ENCODE measurements around the gene CEL.
A peak's percentile ranks its signal among the peaks of the same experiment; 100 is the strongest.

The CEL gene

DNA sequence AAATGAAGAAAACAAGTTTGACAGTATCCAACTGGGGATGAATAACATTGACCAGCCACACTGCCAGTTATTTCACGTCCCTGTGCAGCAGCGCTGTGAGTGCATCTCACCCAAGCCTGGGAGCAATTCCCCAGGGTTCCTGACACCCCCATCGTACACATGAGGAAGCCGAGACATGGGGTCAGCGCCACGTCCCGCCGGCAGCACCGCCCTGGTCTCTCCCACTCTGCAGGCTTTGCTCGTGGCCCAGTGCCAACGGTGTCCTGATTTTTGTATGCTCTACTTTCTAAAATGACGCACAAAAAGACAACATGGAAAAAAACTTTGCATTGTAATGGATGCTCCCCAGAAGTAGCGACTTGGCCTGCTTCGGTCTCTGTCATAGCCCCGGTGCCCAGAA lies 16.6 kb upstream of the CEL start:
- no peak overlapping the region for H3K4me3 ChIP-seq (ENCODE audit: low read depth, low read length)
- in situ Hi-C loops (cut with HindIII; ENCODE audit: low sequenced_read_pairs) = no loop called here
- TF ChIP-seq, protein P1, sequence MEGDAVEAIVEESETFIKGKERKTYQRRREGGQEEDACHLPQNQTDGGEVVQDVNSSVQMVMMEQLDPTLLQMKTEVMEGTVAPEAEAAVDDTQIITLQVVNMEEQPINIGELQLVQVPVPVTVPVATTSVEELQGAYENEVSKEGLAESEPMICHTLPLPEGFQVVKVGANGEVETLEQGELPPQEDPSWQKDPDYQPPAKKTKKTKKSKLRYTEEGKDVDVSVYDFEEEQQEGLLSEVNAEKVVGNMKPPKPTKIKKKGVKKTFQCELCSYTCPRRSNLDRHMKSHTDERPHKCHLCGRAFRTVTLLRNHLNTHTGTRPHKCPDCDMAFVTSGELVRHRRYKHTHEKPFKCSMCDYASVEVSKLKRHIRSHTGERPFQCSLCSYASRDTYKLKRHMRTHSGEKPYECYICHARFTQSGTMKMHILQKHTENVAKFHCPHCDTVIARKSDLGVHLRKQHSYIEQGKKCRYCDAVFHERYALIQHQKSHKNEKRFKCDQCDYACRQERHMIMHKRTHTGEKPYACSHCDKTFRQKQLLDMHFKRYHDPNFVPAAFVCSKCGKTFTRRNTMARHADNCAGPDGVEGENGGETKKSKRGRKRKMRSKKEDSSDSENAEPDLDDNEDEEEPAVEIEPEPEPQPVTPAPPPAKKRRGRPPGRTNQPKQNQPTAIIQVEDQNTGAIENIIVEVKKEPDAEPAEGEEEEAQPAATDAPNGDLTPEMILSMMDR (IDR thresholded peaks at IDR 0.05; ENCODE audit: low read depth, low read length) = no peak
- DNase-seq (ENCODE audit: low read depth, low spot score) = no peak

DNA sequence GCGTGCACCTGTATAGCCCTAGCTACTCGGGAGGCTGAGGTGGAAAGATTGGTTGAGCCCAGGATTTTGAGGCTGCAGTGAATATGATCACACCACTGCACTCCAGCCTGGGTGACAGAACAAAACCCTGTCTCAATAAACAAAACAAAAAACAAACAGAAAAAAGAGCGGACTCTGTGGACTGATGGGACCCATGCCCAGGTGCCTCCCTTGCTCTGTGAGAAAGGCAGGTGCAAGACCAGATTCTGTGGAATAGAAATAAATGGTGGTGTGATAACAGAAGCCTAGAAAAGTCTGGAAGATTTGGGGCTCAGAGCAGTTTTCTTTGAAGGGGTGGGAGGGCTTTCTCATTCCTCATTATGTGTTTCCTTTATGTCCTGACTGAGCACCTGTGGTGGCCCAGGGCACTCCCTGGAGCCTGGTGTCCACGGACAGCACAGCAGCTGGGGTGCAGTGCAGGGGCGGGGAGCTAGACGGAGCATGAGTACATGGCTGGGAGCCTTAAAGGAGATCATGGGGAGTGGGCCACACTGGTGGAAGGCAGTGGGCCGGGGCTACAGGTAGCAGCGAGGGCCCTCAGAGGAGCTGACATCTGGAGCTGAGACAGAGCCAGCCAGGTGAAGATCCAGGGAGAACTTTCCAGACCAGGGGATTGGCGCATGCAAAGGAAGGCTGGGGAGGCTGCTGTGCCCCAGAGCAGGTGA lies 15.4 kb upstream of the CEL start:
- DNase-seq (ENCODE audit: low read depth, low spot score) = no peak
- TF ChIP-seq, protein P1 (IDR thresholded peaks at IDR 0.05; ENCODE audit: low read depth, low read length) = no peak
- H3K4me3 ChIP-seq (ENCODE audit: low read depth, low read length) = no peak overlapping the region
- in situ Hi-C loops (cut with HindIII; ENCODE audit: low sequenced_read_pairs) = no loop called here

DNA sequence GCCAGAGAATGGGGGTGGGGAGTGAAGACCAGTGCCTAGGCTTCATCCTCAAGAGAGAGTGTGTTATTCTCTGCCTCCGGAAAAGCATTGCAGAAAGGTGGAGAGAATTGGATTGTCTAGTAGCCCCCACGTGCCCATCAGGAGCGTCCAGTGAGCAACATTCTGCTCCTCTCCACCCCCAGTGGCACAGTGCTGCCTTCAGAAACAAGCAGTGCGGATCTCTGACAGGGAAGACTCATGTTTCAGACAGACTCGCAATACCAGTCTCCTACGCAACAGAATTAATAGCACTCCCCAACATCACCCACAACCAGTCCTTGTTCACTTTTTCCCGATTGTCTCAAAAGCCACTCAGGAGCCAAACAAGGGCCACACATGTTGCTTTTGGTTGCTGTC lies 14.9 kb upstream of the CEL start:
- DNase-seq (ENCODE audit: low read depth, low spot score) = no peak
- in situ Hi-C loops (cut with HindIII; ENCODE audit: low sequenced_read_pairs) = no loop called here
- TF ChIP-seq, protein P1 (IDR thresholded peaks at IDR 0.05; ENCODE audit: low read depth, low read length) = no peak
- H3K4me3 ChIP-seq (ENCODE audit: low read depth, low read length) = no peak overlapping the region

DNA sequence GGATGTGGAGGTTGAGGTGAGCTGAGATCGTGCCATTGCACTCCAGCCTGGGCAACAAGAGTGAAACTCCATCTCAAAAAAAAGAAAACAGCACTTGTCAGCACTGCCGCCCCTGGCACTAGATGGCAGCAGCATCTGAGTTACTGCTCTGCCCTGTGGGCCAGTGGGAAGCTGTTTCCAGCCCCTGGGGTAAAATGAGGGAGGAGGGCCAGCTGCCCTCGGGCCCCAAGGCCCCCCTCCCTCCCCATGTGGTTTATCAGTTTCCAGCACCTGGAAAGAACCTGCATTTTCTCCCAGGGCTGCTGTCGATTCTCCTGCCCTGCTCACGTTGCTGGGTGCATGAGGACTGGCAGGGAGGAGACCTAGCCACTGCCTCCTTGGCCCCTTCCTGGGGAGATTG lies 13.2 kb upstream of the CEL start:
- TF ChIP-seq, protein P1 (IDR thresholded peaks at IDR 0.05; ENCODE audit: low read depth, low read length) = peak; percentile 47
- in situ Hi-C loops (cut with HindIII; ENCODE audit: low sequenced_read_pairs) = no loop called here
- no peak for DNase-seq (ENCODE audit: low read depth, low spot score)
- no peak overlapping the region for H3K4me3 ChIP-seq (ENCODE audit: low read depth, low read length)

DNA sequence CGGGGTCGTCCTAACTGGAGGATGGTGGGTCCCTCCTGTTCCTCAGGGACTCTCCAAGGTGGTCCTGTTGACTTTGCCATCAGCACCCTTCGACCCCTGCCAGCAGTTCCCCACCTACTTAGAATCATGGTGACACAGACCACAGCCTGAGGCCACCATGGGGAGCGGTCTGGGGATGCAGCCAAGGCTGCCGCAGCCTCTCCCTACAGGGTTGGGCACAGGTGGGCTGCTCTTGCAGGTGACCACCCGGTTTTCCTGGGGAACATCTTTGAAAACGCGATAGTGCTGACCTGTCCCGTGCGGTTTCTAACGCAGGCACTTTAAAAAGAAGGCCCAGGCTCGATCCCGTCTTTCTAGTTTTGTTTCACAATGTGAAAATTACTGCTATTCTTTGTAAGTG lies 12.7 kb upstream of the CEL start:
- in situ Hi-C loops (cut with HindIII; ENCODE audit: low sequenced_read_pairs) = no loop called here
- DNase-seq (ENCODE audit: low read depth, low spot score) = no peak
- H3K4me3 ChIP-seq (ENCODE audit: low read depth, low read length) = no peak overlapping the region

DNA sequence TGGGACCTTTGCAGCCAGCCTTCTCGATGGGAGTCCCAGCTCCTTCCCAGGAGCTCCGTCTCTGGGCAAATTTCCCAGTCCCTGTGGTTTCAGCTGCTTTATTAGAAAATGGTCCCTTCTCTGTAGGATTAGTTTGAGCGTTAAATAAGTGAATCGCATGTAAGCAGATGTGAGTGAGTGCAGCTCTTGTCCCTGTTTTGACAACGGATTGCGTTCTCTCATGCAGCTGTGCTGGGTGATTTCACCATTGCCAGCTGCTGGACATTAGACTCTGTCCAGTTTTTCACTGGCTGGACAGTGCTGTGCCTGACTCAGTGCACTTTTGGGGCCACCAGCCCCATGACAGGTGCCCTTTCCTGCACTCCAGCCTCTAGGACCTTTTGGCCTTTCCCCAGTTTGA lies 11.6 kb upstream of the CEL start:
- DNase-seq (ENCODE audit: low read depth, low spot score) = peak; percentile 62
- in situ Hi-C loops (cut with HindIII; ENCODE audit: low sequenced_read_pairs) = no loop called here
- H3K4me3 ChIP-seq (ENCODE audit: low read depth, low read length) = no peak overlapping the region
- TF ChIP-seq, protein P1 (IDR thresholded peaks at IDR 0.05; ENCODE audit: low read depth, low read length) = no peak

More for the DNA sequence above, 12.7 kb upstream of the CEL start:
- TF ChIP-seq, protein P1 (IDR thresholded peaks at IDR 0.05; ENCODE audit: low read depth, low read length) = no peak
